Naive thymus-derived CD8-positive, alpha-beta T cell (primary cell): Measurements from ENCODE around the gene CLCN2. TPM values are rescaled to one million over a fixed set of nuclear protein-coding genes. Genes with fewer than 3 reads are reported as not detected.

Experiments used
- ATAC-seq, 2 donors: fragments of 150-1000 bp; cut with Tn5 transposase in 1 of 2; sonication (Bioruptor Pico), chemical (Tn5 transposase) in 1 of 2; 1 replicate in 1 of 2; 2 replicates in 1 of 2; pipeline ENCODE4 v1.10.0; 2021; ENCODE audit warnings: mild to moderate bottlenecking in 2 of 2, moderate library complexity in 2 of 2
- POLR2A ChIA-PET: fragments of 350-600 bp; sonication (Branson Sonifier 250); formaldehyde crosslinking; loops from one replicate; lab custom pipeline; 2021; ENCODE audit warnings: antibody characterized with exemption; lab: Charles Lee
- DNase-seq, 10 donors: peaks; one replicate each; pipeline versions ENCODE4 v3.0.0 to v3.0.0-alpha.2; 2020 to 2022
- H3K27ac Mint-ChIP-seq, 10 donors: one replicate each; pipeline ENCODE4 v1.8.0; 2020 to 2022; ENCODE audit warnings: mild to moderate bottlenecking in 10 of 10, mixed read lengths in 10 of 10, moderate library complexity in 4 of 10, inconsistent platforms in 1 of 10
- H3K27me3 Mint-ChIP-seq, 5 donors: one replicate each; pipeline ENCODE4 v1.8.0; 2021 to 2022; ENCODE audit warnings: mixed read lengths in 5 of 5
- H3K36me3 Mint-ChIP-seq, 3 donors: one replicate each; pipeline ENCODE4 v1.8.0; 2020 to 2022; ENCODE audit warnings: mixed read lengths in 3 of 3, mild to moderate bottlenecking in 2 of 3, inconsistent platforms in 1 of 3
- H3K4me1 Mint-ChIP-seq, 4 donors: one replicate each; pipeline ENCODE4 v1.8.0; 2021 to 2022; ENCODE audit warnings: mixed read lengths in 4 of 4
- H3K4me3 Mint-ChIP-seq, 10 donors: one replicate each; pipeline ENCODE4 v1.8.0; 2020 to 2022; ENCODE audit warnings: mild to moderate bottlenecking in 10 of 10, mixed read lengths in 10 of 10, moderate library complexity in 6 of 10, inconsistent platforms in 1 of 10
- H3K9me3 Mint-ChIP-seq, 9 donors: one replicate each; pipeline ENCODE4 v1.8.0; 2020 to 2022; ENCODE audit warnings: mixed read lengths in 9 of 9, mild to moderate bottlenecking in 3 of 9, inconsistent platforms in 1 of 9, moderate library complexity in 1 of 9
- polyA plus RNA-seq, 3 donors: library from polyadenylated mRNA; unstranded; fragments of 300-500 nt; fragmentation: Illumina TruSeq; gene quantifications; one replicate each; pipeline ENCODE4 v1.2.3, GENCODE V29; 2021
- total RNA-seq, 8 experiments: library from RNA in 2 of 8; stranded (reverse) in 2 of 8; gene quantifications; one replicate each; pipeline ENCODE4 v1.2.3 and lab custom pipeline; 2021 to 2026

Gene CLCN2
- total and polyA plus RNA-seq, 5 experiments from 2014 or later, result 0.12 to 6.3 (median 1.1) TPM

DNA sequence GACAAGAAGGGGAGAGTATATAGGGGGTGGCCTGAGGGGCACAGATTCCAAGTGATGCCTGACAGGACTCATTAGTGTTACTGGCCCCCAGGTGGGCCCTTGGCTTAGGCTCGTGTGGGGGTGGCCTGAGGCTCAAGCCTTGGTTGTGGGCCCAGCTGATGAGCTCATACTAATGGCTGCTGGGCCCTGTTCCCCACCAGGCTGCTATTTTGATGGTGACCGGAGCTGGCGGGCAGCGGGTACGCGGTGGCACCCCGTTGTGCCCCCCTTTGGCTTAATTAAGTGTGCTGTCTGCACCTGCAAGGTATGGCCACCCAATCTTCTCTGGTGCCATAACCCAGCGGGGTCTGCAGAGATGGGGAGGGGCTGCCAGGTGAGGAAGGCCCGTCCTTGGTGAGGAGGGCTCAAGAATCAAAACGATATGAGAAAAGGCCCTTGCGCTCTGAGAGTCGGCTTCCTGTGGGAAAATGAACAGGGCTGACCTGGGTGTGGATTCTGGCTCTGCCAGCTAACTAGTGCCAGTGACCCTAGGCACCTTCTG is 25.8 kb upstream of the CLCN2 start:
- DNase-seq (no peak), ATAC-seq (no peak)
- Mint-ChIP-seq H3K9me3 (no peaks in the 10 kb centered on the region), H3K4me1 (peaks cover 0 to 3% (median 0%) of the 10 kb centered on the region in 4 donors), H3K4me3 (no peak overlapping the region), H3K36me3 (no peaks in the 10 kb centered on the region), H3K27ac (no peak overlapping the region), H3K27me3 (peaks cover 15 to 67% (median 35%) of the 10 kb centered on the region in 5 donors)
- POLR2A ChIA-PET, result no interaction called here

GRCh38 chr3:184386047-184386806 is 24.8 kb upstream of the CLCN2 start:
- H3K27ac Mint-ChIP-seq, result no peak overlapping the region
- ATAC-seq (no peak), DNase-seq (no peak)
- peaks cover 2 to 4% (median 2%) of the 10 kb centered on the region in 4 donors for H3K4me1 Mint-ChIP-seq
- no peak overlapping the region for H3K4me3 Mint-ChIP-seq
- H3K9me3 Mint-ChIP-seq, result no peaks in the 10 kb centered on the region
- POLR2A ChIA-PET, result no interaction called here
- H3K27me3 Mint-ChIP-seq, result peaks cover 17 to 77% (median 37%) of the 10 kb centered on the region in 5 donors
- no peaks in the 10 kb centered on the region for H3K36me3 Mint-ChIP-seq

GRCh38 chr3:184384856-184385422 is 23.5 kb upstream of the CLCN2 start:
- ATAC-seq, result no peak
- no peak for DNase-seq
- Mint-ChIP-seq H3K27me3 (peaks cover 14 to 65% (median 29%) of the 10 kb centered on the region in 5 donors), H3K27ac (no peak overlapping the region), H3K4me1 (peaks cover 1 to 9% (median 7%) of the 10 kb centered on the region in 4 donors), H3K9me3 (no peaks in the 10 kb centered on the region), H3K4me3 (no peak overlapping the region), H3K36me3 (no peaks in the 10 kb centered on the region)
- POLR2A ChIA-PET, result interaction anchor here (0.6 kb wide), 1 partner anchor 69 kb away, joined by 3 read pairs; no protein-coding TSS in a partner anchor

DNA sequence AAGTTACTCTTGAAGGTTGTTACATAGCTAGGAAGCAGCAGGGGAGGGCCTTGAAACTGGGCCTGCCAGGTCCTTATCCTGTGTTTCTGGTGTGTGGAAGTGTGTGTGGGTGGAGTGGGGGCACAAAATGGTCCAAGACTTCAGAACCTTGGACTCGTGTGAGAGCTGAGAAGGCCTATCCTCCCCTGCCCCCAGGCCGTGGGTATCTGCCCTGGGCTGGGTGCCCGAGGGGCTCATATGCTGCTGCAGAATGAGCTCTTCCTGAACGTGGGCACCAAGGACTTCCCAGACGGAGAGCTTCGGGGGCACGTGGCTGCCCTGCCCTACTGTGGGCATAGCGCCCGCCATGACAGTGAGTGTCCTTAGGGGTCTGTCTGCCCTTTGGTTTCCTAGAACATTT is 22.9 kb upstream of the CLCN2 start:
- peaks cover 1 to 11% (median 7%) of the 10 kb centered on the region in 4 donors for H3K4me1 Mint-ChIP-seq
- DNase-seq (no peak), ATAC-seq (no peak)
- peak overlapping the region in 1 of 10 donors; percentile 41 for H3K4me3 Mint-ChIP-seq
- no peak overlapping the region for H3K27ac Mint-ChIP-seq
- POLR2A ChIA-PET, result no interaction called here
- H3K27me3 Mint-ChIP-seq, result peaks cover 15 to 63% (median 31%) of the 10 kb centered on the region in 5 donors
- no peaks in the 10 kb centered on the region for H3K9me3 Mint-ChIP-seq
- peaks cover 0 to under 1% (median 0%) of the 10 kb centered on the region in 3 donors for H3K36me3 Mint-ChIP-seq

DNA sequence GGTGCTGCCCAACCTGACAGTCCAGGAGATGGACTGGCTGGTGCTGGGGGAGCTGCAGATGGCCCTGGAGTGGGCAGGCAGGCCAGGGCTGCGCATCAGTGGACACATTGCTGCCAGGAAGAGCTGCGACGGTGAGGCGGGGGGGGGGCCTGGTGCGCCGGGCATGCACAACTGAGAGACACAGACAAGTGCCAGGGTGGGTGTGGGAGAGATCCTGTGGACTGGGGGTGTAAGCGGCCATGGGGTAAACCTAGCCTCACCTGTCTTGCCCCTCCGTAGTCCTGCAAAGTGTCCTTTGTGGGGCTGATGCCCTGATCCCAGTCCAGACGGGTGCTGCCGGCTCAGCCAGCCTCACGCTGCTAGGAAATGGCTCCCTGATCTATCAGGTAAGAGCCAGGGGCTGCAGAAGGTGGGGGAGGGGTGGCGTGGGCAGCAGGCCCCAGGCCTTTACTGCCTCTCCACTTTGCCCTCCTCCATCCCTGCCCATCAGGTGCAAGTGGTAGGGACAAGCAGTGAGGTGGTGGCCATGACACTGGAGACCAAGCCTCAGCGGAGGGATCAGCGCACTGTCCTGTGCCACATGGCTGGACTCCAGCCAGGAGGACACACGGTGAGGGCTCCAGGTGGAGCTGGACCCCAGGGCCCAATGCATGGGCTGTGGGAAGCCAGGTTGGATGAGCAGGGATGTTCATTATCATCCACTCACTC is 21.8 kb upstream of the CLCN2 start:
- Mint-ChIP-seq H3K4me3 (peak overlapping the region in 1 of 10 donors; percentile 19), H3K36me3 (peaks cover 0 to 4% (median 0%) of the 10 kb centered on the region in 3 donors), H3K9me3 (no peaks in the 10 kb centered on the region), H3K4me1 (peaks cover 5 to 15% (median 10%) of the 10 kb centered on the region in 4 donors), H3K27me3 (peaks cover 26 to 73% (median 42%) of the 10 kb centered on the region in 5 donors), H3K27ac (peak overlapping the region in 1 of 10 donors; percentile 29)
- no peak for ATAC-seq
- no peak for DNase-seq
- POLR2A ChIA-PET, result interaction anchor here (0.7 kb wide), 1 partner anchor 306 kb away, joined by 3 read pairs; no protein-coding TSS in a partner anchor

GRCh38 chr3:184382326-184383032 is 21.1 kb upstream of the CLCN2 start:
- Mint-ChIP-seq H3K9me3 (no peaks in the 10 kb centered on the region), H3K36me3 (peaks cover 0 to 4% (median 0%) of the 10 kb centered on the region in 3 donors), H3K4me1 (peaks cover 7 to 22% (median 12%) of the 10 kb centered on the region in 4 donors), H3K27ac (peak overlapping the region in 1 of 10 donors; percentile 25), H3K4me3 (peak overlapping the region in 4 of 10 donors; percentile 18 to 82 (median 26)), H3K27me3 (peaks cover 26 to 80% (median 42%) of the 10 kb centered on the region in 5 donors)
- no peak for DNase-seq
- no peak for ATAC-seq
- POLR2A ChIA-PET, result no interaction called here

- POLR2A ChIA-PET, result interaction anchor here (1.2 kb wide), 1 partner anchor 17 kb away, joined by 6 read pairs; no protein-coding TSS in a partner anchor
- Mint-ChIP-seq H3K9me3 (no peaks in the 10 kb centered on the region), H3K27ac (no peak overlapping the region), H3K4me3 (peak overlapping the region; percentile 65 to 84 (median 80)), H3K36me3 (peaks cover 0 to 4% (median 0%) of the 10 kb centered on the region in 3 donors), H3K4me1 (peaks cover 7 to 25% (median 13%) of the 10 kb centered on the region in 4 donors), H3K27me3 (peaks cover 29 to 84% (median 42%) of the 10 kb centered on the region in 5 donors)
- ATAC-seq (peak; percentile 43 to 45), DNase-seq (peak in 1 of 10 donors; percentile 18)
These were observed 20.1 kb upstream of the CLCN2 start for GRCh38 chr3:184381261-184382224.

DNA sequence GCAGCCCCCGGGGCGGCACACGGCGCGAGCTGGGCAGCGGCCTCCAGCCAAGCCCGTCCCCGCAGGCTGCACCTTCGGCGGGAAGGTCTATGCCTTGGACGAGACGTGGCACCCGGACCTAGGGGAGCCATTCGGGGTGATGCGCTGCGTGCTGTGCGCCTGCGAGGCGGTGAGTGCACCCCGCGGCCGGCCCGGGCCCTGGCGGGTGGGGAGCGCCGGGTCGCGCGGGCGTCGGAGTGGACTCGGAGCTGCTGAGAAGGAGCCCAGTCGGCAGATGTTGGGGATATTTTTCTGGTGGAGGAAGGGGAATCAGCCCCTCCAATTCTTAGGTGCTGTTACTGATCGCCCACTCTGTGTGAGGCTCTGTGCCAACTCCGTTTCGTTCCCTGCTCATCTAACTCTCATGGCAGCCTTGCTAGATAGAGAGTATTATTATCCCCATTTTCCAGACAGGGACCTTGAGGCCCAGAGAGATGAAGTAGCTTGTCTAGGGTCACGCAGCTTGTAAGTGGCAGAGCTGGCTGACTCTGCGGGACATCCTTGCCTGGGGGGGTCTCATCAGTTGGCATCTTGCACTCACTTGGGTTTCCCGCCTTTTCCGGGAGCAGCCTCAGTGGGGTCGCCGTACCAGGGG is 19.3 kb upstream of the CLCN2 start:
- POLR2A ChIA-PET, result interaction anchor here (1.2 kb wide), 1 partner anchor 17 kb away, joined by 6 read pairs; no protein-coding TSS in a partner anchor
- peaks cover 0 to 4% (median 0%) of the 10 kb centered on the region in 3 donors for H3K36me3 Mint-ChIP-seq
- ATAC-seq, result peak; percentile 69 to 71
- peak overlapping the region; percentile 66 to 86 (median 80) for H3K4me3 Mint-ChIP-seq
- peaks cover 27 to 81% (median 46%) of the 10 kb centered on the region in 5 donors for H3K27me3 Mint-ChIP-seq
- peak in 3 of 10 donors; percentile 6 to 26 (median 24) for DNase-seq
- peak overlapping the region in 1 of 10 donors; percentile 5 for H3K27ac Mint-ChIP-seq
- peaks cover 7 to 25% (median 13%) of the 10 kb centered on the region in 4 donors for H3K4me1 Mint-ChIP-seq
- no peaks in the 10 kb centered on the region for H3K9me3 Mint-ChIP-seq

DNA sequence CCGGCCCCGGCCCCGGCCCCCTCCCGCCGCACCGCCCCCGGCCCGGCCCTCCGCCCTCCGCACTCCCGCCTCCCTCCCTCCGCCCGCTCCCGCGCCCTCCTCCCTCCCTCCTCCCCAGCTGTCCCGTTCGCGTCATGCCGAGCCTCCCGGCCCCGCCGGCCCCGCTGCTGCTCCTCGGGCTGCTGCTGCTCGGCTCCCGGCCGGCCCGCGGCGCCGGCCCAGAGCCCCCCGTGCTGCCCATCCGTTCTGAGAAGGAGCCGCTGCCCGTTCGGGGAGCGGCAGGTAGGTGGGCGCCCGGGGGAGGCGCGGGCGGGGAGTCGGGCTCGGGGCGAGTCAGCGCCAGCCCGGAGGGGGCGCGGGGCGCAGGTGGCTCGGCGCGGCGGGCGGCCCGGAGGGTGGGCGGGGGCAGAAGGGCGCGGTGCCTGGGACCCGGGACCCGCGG is 18.8 kb upstream of the CLCN2 start:
- Mint-ChIP-seq H3K9me3 (no peaks in the 10 kb centered on the region), H3K36me3 (peaks cover 0 to 4% (median 0%) of the 10 kb centered on the region in 3 donors), H3K4me3 (peak overlapping the region in 1 of 10 donors; percentile 70), H3K27me3 (peaks cover 27 to 77% (median 46%) of the 10 kb centered on the region in 5 donors), H3K27ac (no peak overlapping the region), H3K4me1 (peaks cover 7 to 25% (median 13%) of the 10 kb centered on the region in 4 donors)
- POLR2A ChIA-PET, result interaction anchor here (1.2 kb wide), 1 partner anchor 16 kb away, joined by 6 read pairs; no protein-coding TSS in a partner anchor
- ATAC-seq (peak; percentile 37 to 54), DNase-seq (peak in 2 of 10 donors; percentile 10)
